NB4 (cell line): ENCODE measurements around the gene ZNF554.

Source experiments
- MYC ChIP-seq: IDR thresholded peaks from 2 replicates; pipeline ENCODE4 v1.6.1; 2011; ENCODE audit warnings: low read depth, low read length
- POLR2A ChIP-seq: IDR thresholded peaks from 2 replicates; pipeline ENCODE4 v1.6.1; 2011; ENCODE audit warnings: mild to moderate bottlenecking; ENCODE audit not compliant: insufficient read length; ENCODE audit errors: extremely low read depth
- TF ChIP-seq, protein P1 (sequence below): IDR thresholded peaks from one replicate; pipeline ENCODE4 v1.5.1; 2012; ENCODE audit warnings: low read depth, low read length

DNA sequence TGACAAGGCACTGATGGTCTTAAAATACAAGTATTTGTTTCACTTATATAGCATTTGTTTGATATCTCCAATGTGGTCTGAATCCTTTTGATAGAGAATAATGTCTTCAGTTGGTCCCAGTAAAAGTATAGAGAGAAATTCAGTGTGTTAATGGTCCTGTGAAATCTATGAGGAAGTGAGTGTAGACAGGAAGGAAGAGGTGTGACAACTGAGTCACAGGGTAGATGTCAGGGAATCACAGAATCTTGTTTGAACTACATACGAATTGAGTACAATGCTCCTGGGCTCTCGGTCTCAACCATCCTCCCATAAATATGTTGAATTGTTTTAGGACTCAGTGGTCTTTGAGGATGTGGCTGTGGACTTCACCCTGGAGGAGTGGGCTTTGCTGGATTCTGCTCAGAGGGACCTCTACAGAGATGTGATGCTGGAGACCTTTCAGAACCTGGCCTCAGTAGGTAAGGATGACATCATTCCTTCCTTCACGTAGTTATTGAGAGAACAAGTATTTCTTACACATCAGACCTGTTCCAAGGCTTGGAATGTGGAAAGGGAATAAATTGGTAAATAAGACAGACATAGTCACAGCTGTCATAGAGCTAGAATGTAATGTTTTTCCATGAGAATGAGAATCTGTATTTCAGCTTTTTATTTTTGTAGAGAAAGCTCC lies 30.7 kb downstream of the ZNF554 start:
- TF ChIP-seq, protein P1, sequence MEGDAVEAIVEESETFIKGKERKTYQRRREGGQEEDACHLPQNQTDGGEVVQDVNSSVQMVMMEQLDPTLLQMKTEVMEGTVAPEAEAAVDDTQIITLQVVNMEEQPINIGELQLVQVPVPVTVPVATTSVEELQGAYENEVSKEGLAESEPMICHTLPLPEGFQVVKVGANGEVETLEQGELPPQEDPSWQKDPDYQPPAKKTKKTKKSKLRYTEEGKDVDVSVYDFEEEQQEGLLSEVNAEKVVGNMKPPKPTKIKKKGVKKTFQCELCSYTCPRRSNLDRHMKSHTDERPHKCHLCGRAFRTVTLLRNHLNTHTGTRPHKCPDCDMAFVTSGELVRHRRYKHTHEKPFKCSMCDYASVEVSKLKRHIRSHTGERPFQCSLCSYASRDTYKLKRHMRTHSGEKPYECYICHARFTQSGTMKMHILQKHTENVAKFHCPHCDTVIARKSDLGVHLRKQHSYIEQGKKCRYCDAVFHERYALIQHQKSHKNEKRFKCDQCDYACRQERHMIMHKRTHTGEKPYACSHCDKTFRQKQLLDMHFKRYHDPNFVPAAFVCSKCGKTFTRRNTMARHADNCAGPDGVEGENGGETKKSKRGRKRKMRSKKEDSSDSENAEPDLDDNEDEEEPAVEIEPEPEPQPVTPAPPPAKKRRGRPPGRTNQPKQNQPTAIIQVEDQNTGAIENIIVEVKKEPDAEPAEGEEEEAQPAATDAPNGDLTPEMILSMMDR, result no peak
- TF ChIP-seq POLR2A (no peak), MYC (no peak)
